Right renal pelvis (tissue), 4 donors: ENCODE results near the gene SLC8A3. TPM values are rescaled to one million over a fixed set of nuclear protein-coding genes. Genes with fewer than 3 reads are reported as not detected.

Source experiments
- DNase-seq, 4 donors: peaks; one replicate each; pipeline ENCODE4 v3.0.0-alpha.2; 2013; ENCODE audit warnings: low read depth in 4 of 4, low spot score in 3 of 4, missing footprints in 1 of 4
- polyA plus RNA-seq, 4 donors: library from polyadenylated mRNA; unstranded; fragments of 120-200 nt; gene quantifications; one replicate each; pipeline ENCODE4 v1.2.1, GENCODE V29; 2013; ENCODE audit not compliant: insufficient read length in 4 of 4

The SLC8A3 gene
- polyA plus RNA-seq, 4 donors, result 0.24 to 0.67 (median 0.42) TPM

DNA sequence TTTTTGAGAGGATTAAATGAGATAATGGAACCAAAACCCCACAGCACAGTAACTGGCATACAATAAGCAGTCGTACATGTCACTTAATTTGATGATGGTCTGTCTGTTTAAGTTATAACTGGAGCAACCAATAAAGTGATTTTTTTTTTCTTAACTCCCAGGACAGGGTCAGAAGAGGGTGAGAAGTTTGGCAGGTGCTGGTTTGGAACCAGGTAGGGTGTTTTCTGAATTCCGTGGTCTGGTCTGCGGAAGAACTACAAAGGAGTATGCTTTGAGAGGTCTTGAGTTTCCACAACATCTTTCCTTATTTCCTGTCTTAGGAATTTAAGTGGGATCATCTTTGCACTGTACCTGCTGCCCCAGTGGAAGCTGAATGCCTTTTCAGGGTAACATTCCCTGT is 111.7 kb downstream of the SLC8A3 start:
- no peak for DNase-seq

DNA sequence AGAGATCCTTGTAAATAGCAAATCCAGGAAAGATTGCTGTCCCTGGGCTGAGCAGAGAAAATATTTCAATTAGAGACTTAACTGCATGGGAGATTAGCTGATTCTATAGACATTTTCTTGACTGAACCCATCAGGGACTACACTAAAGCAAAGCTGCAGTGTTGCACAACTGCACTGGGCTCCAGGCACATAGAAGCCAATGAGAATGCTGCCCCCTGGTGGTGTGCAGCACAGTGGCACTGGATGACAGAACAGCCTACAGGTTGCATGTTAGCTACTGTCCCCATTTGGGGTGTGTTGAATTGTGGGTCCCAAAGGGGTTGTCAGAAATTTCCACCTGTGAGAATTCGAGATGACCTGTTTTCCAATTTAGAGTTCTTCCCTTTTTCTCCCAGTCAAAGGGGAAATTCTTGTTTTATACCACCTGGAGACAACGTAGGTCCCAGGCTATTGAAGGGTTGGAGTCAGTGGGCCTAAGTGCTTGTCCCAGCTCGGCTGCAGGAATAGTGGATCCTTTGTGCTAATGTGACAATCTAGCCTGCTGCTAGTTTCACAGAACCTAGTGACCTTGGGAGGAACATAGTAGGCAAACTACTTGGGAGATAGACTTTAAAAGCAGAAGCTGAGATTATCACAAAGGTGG is 114.7 kb downstream of the SLC8A3 start:
- DNase-seq, result peak; percentile 5 to 21 (median 10)

DNA sequence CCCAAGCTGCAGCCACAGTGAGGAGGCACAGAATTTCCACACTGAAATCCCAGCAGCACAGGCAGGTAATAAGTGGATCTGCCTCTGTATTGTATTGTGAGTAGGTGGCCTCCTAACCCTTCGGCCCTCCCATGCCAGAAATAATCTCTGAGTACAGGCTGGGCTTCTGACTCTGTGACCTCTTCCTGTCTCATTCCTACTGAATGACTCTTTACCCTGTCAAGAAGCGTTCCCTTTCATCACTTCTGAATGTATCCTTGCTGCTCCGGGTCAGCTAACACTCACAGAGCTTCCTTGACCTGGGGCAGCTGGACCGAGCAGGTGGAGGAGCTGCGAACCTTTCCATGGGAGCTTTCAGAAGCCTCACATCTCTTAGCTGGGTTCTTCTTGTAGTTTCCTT is 119.6 kb downstream of the SLC8A3 start:
- DNase-seq, result no peak

DNA sequence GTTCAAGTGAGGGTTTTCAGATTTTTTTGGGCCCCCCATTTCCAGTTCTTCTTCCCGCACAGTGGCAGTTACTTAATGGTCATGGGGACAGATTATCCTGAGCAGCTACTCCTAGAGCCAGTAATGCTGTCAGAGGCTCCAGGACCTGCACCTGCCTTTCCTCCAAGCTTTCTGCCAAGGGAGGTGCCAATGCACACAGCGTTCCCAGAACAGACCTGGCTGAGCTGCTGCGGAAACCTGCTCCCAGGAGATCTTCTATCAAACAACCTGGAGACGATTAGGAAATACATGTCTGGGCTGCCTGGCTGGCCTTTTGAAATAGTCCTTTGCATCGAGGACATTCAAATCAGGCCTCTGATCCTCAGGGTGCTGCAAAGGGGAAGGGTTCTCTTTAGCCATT is 120.9 kb downstream of the SLC8A3 start:
- DNase-seq, result no peak

DNA sequence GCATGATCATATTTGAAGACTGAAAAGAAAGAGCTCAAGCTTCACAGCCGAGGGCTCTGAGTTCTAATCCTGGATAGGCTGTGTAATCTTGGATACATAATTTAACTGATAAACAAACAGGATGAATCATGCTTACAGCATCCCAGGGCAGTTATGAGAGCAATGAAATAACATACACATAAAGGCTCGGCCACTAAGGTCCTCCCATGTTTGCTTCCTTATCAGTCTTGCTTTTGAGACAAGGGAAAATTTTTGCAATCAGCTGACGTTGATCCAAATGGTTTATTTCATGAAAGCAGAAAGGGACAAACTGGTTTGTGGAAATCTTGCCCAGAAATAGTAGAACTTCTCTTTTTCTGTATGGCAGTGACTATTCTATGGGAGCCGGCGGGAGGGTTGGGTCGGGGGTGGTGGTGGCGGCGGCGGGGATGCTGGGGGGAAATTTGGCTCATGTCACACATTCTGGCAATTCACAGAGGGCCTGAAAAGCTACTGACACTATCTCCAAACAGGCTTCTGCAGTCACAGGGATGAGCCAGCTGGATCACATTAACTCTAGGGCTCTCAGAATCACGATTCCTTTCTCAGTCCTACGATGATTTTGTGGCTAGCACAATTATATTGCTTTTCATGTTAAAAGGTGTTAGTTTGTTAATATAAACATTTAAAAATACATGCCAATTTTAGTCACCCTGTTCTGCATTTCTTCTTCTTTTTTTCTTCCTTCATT is 124.5 kb downstream of the SLC8A3 start:
- DNase-seq, result no peak

DNA sequence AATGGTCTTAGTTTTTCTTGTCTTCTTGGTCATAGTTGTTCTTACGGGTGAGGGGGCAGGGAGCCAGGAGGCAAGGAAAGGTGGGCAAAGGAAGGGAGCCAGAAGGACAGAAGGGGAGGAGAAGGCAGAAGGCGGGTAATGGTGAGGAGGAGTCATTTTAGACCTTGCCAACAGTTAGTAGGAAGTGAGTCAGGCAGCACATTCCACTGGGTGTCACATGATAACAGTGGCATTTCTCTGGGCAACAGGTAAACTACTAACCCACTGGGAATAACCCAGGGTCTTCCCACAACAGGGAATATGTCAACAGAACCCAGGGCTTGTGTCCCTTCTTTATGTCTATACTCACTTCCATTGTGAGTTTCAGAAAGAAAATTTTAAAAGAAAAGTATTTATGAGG is 127.6 kb downstream of the SLC8A3 start:
- no peak for DNase-seq

DNA sequence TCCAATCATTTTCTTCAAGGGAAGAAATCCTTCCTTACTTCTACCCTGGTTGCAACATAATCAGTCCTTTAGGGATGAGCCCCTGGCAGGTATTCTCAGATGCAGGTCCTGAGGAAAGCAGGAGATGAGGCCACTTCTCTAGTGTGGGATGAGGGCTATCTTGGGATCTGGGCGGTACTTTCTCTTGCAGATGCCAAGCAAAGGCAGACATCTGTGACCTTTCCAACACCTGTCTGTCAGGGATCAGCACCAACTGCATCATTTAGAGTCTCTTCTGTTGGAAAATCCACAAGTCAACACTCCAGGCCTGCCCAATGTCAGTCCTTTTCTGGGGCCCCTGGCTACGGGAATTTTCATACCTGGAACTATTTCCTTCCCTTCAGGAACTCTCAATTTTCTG is 129.2 kb downstream of the SLC8A3 start:
- no peak for DNase-seq

DNA sequence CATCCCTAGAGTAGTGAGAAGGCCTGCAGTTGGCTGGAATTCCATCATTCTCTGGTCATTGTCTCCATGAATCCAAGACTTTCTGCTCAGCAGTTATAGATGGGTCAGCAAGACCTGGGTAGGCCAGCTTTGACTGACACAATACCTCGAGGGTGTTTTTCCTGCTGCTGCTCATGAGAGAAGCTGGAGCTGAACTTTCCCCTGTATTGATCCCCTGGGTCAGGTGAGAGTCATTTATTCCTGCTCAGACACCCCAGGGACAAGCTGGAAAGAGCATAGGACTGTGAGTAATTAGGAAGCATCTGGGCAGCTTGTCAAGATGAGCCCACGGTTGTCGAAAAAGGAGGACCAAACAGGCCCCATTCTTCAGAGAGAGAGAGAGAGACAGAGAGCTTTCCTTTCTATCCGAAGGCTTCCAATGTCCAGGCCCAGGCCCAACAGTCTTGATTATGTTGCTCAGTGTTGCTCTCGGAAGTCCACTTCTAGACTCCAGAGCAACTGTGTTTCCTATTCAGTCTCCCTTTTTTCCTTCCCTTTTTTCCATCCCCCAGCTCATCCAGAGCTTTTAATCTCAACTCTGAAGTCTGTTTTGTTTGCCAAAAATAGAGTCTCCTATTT is 131.1 kb downstream of the SLC8A3 start:
- no peak for DNase-seq

DNA sequence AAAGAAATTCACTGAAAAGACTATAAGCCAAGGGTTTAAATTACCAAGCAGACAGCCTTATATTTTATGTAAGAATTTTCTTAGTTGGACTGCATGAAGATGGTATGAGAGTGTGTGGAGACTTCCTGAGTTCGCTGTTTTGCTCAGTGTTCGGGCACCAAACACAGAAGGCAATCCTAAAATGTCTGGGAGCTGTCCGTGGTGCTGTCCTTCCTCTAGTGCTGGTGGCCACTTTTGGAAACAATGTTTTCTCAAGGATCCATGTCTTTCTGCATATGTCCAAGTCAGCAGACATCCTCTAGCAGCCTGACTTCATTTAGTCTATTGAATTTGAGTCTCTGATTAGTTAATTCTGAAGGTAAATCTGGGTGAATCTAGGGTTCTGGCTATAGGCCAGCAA is 135.8 kb downstream of the SLC8A3 start:
- peak; percentile 38 to 45 (median 42) for DNase-seq

DNA sequence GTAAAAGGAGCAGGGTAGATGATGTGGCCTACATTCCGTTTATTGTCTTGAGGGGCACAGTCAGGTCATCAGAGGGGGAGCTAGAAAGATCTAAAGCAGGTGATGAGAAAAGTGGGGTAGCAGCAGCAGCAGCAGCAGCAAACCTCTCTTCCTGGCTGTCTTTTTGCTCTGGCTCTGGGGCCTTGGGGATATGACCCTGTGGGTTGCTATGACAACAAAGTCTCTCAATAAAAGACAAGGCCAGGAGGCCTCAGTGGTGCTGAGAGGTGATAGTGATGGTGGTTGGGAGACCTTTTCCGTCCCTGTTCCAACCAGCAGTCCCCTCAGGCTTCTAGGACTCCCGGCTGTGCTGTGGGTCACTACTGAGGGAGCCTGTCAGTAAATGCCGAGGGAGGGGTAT is 138.6 kb downstream of the SLC8A3 start:
- no peak for DNase-seq

DNA sequence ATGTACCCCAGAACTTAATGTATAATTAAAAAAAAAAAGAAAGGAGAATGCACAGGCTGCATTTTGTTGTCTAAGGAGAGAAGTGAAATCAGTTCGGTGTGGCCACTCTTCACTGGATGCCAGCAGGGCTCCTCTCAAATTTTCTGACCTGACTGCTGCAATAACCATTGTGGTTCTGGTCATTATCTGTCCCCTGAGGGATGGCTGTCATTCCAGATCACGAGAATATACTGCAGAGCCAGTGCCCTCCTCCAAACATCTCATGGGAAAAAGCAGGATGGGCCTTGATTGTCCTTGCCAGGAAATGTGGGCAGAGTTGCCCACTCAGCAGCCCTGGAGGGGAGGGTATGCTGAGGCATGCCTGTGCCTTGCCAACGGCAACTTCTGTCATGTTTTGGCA is 139.1 kb downstream of the SLC8A3 start:
- no peak for DNase-seq

DNA sequence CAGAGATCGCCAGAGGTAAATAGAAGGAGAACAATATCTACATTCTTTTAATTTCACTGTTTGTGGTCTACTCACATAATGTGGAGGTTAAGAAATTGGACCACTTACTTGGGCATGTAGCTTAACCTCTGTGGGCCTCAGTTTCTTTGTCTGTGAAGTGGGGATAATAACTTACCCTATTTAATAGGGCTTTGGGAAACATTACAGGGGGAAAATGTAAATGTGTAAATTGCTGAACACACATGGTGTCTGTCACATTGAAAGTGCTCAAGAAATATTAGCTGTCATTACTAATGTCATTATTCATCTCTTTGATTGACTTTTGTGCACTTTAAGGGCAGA is 140.5 kb downstream of the SLC8A3 start:
- no peak for DNase-seq

DNA sequence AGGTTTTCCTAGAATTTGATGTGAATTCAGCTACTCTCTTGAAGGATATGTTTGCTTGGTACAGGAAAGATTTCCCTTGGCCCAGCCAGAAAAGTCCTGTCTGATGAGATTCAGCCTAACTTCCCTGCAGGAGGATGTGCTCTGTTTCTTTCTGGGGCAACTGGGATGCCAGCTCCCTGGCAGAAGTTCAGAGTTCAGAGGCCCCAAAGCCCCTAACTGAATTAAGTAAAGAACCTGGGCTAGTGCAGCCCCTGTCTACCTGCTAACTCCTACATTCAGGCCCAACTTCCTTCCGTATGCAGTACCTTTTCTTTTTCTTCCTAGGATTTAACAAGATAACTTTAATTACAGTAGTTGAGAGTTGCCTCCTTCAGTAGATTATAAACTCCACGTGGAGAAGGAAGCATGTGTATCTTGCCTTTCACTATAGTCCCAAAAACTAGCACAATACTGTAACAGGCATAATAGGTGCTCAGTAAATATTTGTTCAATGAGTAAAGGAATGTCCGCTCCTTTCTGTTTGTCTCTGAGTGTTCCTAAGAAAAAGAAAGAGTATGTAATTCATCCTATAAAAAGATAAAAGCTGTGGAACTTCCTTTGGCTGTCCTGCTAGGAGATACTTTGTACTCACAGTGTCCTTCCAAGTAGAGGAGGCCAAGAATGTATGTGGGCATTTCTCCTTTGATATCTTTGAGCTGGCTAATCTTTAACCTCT is 141.0 kb downstream of the SLC8A3 start:
- DNase-seq, result no peak

DNA sequence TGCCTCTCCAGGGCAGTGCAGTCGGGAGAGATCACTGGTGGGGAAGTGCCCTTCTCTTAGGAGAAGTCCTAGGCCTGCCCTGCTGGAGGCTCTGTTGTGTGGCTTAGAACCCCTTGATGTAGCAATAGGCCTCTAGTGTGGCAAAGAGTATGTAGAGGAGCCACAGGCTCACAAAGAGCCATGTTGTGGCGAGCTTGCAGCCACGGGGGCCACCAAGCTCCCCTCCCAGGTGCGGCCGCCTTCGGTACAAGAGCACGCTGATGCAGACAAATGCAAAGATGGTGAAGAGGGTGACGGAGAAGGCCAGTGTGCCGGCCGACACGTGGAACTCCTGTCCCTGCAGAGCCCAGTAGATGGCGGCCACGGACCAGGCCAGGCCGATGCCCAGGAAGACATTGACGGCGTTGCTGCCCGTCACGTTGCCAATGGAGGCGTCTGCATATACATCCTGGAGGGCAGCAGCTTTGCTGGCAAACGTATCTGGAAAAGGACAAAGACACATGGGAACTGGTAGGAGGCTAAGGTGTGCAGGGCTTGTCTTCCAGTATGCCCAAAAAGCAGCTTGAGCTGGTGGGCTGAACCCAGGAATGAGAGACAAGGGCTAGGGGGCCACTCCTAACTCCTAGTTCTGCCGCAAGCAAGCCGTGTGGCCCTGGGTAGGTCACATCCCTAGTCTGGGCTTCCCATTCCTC is 142.8 kb downstream of the SLC8A3 start:
- peak in 3 of 4 donors; percentile 17 to 28 (median 20) for DNase-seq

DNA sequence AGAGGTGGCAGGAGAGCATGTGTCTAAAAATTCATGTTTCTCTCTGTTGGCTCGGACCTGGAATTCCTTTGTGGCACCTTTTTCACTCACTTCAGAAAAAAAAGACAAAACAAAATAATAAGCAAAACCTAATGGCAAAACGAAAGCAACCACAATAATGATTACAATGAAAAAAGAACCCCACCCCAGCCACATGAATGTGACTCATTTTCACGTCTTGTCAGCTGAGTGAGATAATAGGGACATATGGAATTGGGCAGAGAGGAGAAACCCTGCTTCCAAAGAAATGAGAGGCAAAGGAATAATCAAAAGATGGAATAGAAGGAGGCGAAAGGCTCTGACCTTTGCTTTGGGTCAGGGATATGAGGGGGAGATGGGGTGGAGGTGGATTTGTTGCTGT is 143.4 kb downstream of the SLC8A3 start:
- DNase-seq, result no peak

DNA sequence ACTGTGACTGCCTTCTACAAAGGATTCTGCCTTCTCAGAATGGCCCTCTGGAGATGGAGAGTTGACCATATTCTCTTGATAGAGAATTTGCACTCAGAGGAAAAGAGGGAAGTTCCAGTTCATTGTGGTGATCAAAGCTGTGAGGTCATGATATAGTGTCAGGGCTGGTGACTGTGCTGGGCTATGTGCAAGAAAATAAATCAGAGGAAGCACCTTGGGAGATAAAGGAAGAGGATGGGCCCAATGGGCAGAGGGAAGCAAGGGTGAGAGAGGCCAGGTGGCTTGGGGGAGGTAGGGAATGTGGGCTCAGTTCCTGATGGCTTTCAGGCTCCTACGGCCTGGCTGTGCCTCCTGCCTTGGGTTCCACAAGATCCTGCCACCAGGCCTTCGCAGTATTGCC is 145.8 kb downstream of the SLC8A3 start:
- no peak for DNase-seq

DNA sequence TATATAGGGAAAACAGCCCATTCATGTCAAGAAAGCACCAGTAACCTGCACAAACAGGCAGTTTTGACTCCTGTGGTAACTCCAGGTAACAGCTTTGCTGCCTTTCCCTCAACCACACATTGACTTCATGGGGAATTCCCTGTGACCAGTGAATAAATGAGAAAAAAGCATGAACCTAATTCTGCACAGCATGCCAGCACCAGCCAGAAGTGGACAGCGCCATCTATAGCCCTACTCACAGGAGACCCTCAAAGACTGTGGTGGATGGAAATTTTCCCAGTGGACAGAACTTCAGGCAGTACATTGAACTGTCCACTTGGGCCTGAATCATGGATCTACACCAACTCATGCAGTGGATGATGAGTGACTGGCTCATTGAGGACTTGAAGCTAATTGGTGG is 152.1 kb downstream of the SLC8A3 start:
- no peak for DNase-seq

DNA sequence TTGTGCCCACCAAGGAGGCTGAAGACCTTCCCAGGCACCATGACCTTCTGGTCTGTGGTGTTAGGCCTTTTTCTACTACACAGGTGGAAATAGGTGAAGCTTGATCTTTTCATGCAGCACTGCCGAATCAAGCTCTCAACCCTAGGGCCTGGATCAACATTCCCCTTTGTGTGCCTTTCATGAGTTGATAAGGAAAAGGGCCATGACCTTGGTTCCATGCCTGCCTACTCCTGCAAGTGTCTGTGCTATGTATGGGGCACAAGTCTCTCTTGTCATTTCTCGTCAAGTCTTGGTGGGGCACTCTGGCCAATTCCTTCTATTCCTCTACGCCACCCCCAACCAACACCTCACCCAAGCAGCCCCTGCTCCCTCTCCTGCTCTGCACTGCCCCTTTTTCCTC is 154.5 kb downstream of the SLC8A3 start:
- no peak for DNase-seq

DNA sequence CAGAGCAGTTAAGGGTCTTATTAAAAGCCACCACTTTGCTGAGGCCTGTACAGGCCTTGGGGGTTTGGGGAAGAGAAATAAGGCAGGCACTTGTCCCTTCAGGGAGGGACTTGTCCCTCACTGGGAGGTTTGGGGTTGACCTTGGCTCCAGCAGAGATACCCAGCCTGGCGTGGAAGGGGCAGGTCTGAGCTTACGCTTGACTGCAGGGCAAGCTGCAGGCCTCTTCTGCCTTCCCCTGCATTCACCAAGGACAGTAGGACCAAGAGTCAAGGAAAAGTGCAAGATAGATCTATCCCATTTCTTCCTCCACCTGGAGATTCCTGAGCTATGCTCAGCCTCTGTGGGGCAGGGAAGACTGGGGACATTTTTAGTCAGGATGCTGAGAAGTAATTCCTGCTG is 155.2 kb downstream of the SLC8A3 start:
- no peak for DNase-seq

DNA sequence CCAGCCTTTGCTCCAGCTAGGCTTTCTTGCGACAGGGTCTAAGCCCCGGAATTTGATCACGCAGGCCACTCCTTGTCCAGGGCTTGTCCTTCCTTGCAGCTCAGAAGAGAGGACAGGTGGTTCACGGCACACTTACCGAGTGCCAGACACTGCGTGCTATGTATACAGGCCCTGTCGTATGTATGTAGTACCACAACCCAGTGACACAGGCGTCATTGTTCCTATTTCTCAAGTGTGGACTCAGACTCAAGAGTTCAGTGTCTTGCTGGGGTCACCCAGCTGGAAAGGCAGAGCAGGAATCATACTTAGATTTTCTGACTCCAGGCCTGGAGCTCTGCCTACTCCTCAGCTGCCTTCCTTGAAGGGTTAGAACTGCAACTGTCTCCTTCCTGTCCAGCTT is 155.6 kb downstream of the SLC8A3 start:
- no peak for DNase-seq

DNA sequence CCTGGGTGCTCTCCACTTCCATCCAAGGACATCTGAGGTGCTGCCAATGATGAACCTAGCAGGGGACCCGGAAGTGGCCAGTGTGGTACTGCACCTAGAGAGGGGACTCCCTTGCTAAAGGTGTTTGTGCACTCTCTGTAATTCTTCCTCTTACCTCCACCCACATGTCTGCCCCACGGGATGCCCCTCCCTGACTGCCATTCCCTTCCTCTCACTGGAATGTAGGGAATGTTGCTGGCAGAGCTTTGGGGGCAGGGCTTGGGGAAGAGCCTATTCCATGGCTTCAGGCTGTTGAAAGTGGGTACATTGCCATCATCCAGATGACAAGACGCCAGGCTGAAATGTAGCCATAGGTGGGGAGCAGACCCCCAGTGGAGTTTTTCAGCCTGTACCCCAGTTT is 156.3 kb downstream of the SLC8A3 start:
- no peak for DNase-seq
